Iris pigment epithelial cell (primary cell): Measurements from ENCODE around the gene NHLH1.
"Not testable (repeated sequence)": the region's sequence is repeated elsewhere in the genome, so short reads cannot be mapped to it uniquely, and the experiment has no call there.

Source experiments
- DNase-seq: peaks from one replicate; pipeline ENCODE4 v3.0.0-alpha.2; 2011; ENCODE audit warnings: low read depth

NHLH1 gene

GRCh38 chr1:160384812-160385211 lies 17.9 kb downstream of the NHLH1 start:
- DNase-seq, result not testable (repeated sequence)

DNA sequence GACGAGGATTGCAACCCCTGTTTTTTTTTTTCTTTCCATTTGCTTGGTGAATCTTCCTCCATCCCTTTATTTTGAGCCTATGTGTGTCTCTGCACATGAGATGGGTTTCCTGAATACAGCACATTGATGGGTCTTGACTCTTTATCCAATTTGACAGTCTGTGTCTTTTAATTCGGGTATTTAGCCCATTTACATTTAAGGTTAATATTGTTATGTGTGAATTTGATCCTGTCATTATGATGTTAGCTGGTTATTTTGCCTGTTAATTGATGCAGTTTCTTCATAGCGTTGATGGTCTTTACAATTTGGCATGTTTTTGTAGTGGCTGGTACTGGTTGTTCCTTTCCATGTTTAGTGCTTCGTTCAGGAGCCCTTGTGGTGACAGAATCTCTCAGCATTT lies 21.5 kb downstream of the NHLH1 start:
- not testable (repeated sequence) for DNase-seq

DNA sequence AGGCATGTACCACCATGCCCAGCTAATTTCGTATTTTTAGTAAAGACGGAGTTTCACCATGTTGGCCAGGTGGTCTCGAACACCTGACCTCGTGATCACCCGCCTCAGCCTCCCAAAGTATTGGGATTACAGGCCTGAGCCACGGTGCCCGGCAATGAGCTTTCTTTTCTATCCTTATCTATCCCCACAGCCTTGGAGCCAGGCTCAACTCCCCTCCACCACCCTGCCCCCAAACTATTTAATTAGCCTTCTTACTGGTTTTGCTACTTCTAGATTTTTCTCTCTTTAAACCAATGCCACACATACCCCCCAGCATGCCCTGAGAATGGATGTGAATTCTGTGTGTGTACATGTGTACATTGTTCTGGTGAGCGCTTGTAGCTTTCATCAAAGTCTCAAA lies 27.8 kb downstream of the NHLH1 start:
- DNase-seq, result no peak

- no peak for DNase-seq
Measured at GRCh38 chr1:160397651-160398050, 30.8 kb downstream of the NHLH1 start.

DNA sequence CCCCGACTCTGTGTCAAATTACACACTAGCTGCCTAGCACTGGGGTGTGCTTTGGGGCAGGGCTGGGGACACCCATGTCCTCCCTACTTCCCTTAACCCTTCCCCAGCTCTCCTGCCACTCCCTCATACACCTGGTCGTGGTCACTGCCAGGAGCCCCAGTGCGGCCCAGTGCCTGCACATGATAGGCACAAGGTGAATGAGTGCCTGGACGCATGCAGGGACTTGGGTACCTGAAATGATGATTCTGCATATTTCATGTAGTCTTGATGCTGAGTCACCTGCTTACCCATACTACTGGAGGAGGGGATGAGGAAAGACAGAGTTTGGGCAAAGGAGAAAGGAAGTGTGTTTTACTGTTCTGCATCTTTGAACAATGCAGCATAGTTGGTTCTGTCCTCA lies 32.0 kb downstream of the NHLH1 start:
- DNase-seq, result no peak

- DNase-seq, result no peak
Measured at GRCh38 chr1:160399544-160400222, 32.8 kb downstream of the NHLH1 start.

GRCh38 chr1:160400223-160400645 lies 33.4 kb downstream of the NHLH1 start, which contains the start of gene VANGL2:
TSS of gene VANGL2 (plus strand) at chr1:160400564. CDS start at chr1:160415838, 15,274 bp downstream.
- peak; percentile 39 for DNase-seq

- DNase-seq, result no peak
Measured at GRCh38 chr1:160400646-160401486, 34.0 kb downstream of the NHLH1 start.

- no peak for DNase-seq
Measured at GRCh38 chr1:160401487-160401805, 34.6 kb downstream of the NHLH1 start.

GRCh38 chr1:160402001-160402795 lies 35.3 kb downstream of the NHLH1 start:
- DNase-seq, result no peak

- DNase-seq, result no peak
Measured at GRCh38 chr1:160403244-160403643, 36.4 kb downstream of the NHLH1 start.

GRCh38 chr1:160404094-160404493 lies 37.2 kb downstream of the NHLH1 start:
- DNase-seq, result no peak

DNA sequence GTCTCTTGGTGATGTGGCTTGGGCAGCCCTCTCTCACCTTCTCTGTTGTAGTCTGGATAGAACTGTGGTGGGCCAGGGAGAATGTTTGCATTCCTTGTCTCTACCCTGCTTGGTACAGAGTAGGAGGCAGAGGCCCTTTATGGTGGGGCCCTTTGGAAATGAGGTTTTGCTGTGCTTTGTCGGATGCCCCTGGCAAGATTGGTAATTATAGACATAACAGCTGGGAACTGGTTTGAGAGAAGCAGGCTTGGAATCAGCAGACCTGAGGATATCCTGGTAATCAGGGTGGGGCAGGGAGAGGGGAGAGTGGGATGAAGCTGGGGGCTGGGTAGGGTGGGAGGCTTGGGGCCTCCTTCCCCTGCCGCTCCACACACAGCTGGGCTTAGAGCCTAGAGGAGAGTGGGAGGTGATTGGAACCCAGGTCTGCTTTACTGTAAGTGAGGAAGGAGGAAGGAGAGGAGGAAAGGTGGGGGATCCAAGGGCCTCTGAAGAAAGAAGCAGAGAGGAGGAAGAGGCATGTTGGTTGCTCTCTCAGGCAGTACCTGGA lies 38.5 kb downstream of the NHLH1 start:
- no peak for DNase-seq

- DNase-seq, result no peak
Measured at GRCh38 chr1:160406131-160406968, 39.5 kb downstream of the NHLH1 start.

GRCh38 chr1:160407839-160408801 lies 41.2 kb downstream of the NHLH1 start:
- DNase-seq, result no peak

DNA sequence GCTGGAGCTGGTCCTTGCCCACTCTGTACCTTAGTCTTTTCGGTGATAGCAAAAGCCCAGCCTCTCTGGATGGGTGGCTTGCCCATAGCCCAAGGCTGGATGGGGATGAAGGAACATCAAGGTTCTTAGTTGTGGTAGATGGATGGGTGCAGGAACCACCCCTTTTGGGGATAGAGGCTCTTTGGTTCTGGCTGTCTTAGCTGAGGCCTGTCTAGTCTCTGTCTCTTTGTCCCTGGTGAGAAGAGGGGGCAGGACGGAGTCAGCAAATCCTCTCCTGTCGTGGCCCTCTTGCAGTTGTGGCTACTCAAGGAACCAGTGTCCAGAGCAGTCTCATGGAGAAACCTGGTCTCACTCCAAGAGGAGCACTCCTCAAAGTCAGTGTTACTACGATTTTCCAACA lies 42.0 kb downstream of the NHLH1 start:
- no peak for DNase-seq

GRCh38 chr1:160409486-160409885 lies 42.6 kb downstream of the NHLH1 start:
- DNase-seq, result no peak

DNA sequence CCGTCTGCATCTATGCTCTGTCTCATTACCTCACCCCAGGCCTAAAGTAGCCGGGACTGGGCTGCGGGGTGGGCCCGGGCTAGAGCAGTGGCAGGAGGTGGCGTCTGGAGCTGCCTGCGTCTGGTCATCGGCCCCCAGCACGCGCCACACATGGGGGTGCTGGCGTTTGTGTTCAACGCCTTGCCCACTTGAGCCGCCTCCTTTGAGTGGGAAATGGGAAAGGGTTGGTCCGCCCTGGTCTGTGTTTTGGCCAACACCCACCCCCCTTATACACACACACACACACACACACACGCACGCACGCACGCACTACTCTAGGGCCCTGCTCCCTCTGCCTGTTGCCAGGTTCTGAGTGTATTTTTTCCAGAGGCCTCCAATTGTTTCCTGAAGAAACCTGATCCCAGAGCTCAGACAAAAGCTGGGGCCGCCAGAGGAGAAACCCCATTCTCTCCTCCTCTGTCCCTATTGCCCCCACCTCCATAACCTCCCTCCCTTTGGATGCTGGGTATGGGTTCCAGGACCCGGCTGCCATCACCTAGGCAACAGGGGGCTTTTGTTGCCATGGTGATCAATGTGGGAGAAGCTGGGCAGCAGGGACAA lies 43.6 kb downstream of the NHLH1 start:
- DNase-seq, result peak; percentile 23

DNA sequence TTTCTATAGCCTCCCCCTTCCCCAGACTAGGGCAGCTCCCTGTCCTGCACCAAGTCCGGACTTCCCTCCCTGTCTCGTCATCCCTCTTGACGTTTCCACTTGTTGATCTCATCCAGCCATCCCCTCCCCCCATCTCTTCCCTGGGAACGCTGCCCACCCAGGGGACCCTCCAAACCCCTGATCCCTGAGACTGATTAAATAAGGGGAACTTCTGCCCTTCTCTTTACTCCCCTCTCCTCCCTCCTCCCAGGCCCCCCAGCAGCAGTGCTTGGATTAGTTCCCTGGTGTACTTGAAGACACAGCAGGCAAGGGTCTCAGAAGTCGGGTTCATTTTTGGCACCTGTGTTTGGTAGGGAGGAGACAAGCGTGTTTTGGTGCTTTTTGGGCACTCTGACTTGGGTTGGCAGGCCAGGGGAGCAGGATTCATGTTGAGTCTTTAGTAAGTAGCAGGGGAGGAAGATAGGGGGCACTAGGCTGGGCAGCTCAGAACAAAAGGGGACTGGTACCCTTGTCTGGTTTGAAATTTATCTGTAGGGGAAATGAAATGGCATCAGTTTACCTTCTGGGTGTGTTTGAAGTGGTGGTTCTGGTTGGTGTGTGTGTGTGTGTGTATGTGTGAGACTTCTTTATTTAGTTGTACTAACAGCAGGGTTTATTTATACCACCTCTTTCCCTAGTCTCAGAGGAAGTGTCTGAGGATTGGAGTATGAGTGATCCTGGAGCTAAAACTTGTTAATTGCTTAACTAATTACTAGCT lies 44.6 kb downstream of the NHLH1 start:
- DNase-seq, result no peak
